GM12865 (cell line): ENCODE results near the gene ZNF280D.

Experiments used
- DNase-seq: peaks from one replicate; pipeline ENCODE4 v3.0.0; 2010; ENCODE audit warnings: low read depth
- H3K4me3 ChIP-seq: 2 replicates; pipeline ENCODE4 v1.5.1; 2011; ENCODE audit warnings: mild to moderate bottlenecking, low read depth, low read length, control low read depth
- CTCF ChIP-seq: IDR thresholded peaks from 2 replicates; pipeline ENCODE4 v1.5.1; 2011; ENCODE audit warnings: low read length, control low read depth, low read depth, inconsistent platforms; ENCODE audit not compliant: insufficient read depth; ENCODE audit errors: missing control alignments

ZNF280D gene

DNA sequence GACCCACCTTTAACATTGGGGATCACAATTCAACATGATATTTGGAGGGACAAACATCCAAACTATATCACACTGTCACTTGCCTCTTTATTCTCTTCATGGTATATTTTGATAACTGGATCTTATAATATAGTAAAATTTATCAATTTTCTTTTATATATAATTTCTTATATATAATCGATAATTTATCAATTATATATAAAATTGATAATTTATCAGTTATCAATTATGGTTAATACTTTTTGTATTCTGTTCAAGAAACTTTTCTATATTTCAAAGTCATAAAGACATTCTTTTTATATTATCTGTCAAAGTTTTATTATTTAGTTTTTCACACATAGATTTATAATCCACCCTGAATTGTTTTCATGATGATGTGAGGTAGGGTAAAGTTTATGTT, 132.9 kb downstream of the ZNF280D start:
- no peak for DNase-seq
- no peak for TF ChIP-seq CTCF
- H3K4me3 ChIP-seq: no peak overlapping the region

- no peak for DNase-seq
- H3K4me3 ChIP-seq: no peak overlapping the region
- no peak for TF ChIP-seq CTCF
These were observed 134.3 kb downstream of the ZNF280D start for GRCh38 chr15:56598991-56599390.

DNA sequence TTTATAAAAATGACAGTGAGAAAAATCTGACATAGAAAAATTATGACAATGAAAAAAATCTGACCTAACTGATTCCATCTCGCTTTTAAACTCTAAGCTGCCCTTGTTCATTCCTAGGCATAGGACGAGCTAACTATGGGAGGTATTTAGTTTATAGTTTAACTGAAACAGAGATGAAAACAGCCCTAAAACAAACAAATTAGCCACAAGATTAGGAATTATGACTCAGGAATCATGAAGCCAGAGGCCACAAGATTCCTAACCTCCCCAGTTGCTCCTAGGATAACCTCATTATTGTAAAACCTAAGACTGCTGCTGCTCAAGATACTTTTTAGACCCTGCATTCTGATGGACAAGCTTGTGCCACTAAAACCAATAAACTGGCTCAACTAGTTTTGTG, 145.6 kb downstream of the ZNF280D start:
- no peak overlapping the region for H3K4me3 ChIP-seq
- no peak for TF ChIP-seq CTCF
- DNase-seq: no peak

DNA sequence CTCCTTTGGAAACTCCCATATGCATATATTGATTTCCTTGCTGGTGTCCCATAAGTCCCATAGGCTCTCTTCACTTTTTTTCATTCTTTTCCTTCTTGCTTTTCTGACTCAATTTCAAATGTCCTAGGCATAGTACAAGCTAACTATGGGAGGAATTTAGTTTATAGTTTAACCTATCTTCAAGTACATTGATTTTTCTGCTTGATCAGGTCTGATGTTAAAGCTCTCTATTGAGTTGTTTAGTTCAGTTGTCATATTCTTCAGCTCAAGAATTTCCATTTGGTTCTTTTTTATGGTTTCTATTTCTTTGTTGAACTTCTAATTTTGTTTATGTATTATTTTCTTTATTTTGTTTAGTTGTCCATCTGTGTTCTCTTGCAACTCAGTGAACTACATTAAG, 147.1 kb downstream of the ZNF280D start:
- DNase-seq: no peak
- H3K4me3 ChIP-seq: no peak overlapping the region
- no peak for TF ChIP-seq CTCF

GRCh38 chr15:56582785-56583184, 150.5 kb downstream of the ZNF280D start:
- no peak for TF ChIP-seq CTCF
- DNase-seq: no peak
- no peak overlapping the region for H3K4me3 ChIP-seq
